ENCODE measurements around the gene BCR. TPM values are rescaled to one million over a fixed set of nuclear protein-coding genes. Genes with fewer than 3 reads are reported as not detected.

BCR gene
- total and polyA plus RNA-seq, 2 of the 13 experiments (the other 11 are each of a cell fraction or from before 2014, with no cell fraction given), result 19.9 to 33.6 TPM

GRCh38 chr22:23152238-23153114 lies 27.8 kb upstream of the BCR start (continued):
- TF ChIP-seq, protein P1, sequence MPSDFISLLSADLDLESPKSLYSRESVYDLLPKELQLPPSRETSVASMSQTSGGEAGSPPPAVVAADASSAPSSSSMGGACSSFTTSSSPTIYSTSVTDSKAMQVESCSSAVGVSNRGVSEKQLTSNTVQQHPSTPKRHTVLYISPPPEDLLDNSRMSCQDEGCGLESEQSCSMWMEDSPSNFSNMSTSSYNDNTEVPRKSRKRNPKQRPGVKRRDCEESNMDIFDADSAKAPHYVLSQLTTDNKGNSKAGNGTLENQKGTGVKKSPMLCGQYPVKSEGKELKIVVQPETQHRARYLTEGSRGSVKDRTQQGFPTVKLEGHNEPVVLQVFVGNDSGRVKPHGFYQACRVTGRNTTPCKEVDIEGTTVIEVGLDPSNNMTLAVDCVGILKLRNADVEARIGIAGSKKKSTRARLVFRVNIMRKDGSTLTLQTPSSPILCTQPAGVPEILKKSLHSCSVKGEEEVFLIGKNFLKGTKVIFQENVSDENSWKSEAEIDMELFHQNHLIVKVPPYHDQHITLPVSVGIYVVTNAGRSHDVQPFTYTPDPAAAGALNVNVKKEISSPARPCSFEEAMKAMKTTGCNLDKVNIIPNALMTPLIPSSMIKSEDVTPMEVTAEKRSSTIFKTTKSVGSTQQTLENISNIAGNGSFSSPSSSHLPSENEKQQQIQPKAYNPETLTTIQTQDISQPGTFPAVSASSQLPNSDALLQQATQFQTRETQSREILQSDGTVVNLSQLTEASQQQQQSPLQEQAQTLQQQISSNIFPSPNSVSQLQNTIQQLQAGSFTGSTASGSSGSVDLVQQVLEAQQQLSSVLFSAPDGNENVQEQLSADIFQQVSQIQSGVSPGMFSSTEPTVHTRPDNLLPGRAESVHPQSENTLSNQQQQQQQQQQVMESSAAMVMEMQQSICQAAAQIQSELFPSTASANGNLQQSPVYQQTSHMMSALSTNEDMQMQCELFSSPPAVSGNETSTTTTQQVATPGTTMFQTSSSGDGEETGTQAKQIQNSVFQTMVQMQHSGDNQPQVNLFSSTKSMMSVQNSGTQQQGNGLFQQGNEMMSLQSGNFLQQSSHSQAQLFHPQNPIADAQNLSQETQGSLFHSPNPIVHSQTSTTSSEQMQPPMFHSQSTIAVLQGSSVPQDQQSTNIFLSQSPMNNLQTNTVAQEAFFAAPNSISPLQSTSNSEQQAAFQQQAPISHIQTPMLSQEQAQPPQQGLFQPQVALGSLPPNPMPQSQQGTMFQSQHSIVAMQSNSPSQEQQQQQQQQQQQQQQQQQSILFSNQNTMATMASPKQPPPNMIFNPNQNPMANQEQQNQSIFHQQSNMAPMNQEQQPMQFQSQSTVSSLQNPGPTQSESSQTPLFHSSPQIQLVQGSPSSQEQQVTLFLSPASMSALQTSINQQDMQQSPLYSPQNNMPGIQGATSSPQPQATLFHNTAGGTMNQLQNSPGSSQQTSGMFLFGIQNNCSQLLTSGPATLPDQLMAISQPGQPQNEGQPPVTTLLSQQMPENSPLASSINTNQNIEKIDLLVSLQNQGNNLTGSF (CRISPR knock-in tag; IDR thresholded peaks at IDR 0.05), result no peak
- TF ChIP-seq ZZZ3 (CRISPR knock-in tag; IDR thresholded peaks at IDR 0.05; ENCODE audit: borderline replicate concordance) (no peak), SAP130 (CRISPR knock-in tag; IDR thresholded peaks at IDR 0.05; ENCODE audit: low read depth) (peak; percentile 69), GMEB2 (CRISPR knock-in tag; IDR thresholded peaks at IDR 0.05; ENCODE audit: low read depth) (no peak), ZNF333 (CRISPR knock-in tag; IDR thresholded peaks at IDR 0.05; ENCODE audit: borderline replicate concordance) (no peak), MIER3 (CRISPR knock-in tag; IDR thresholded peaks at IDR 0.05; ENCODE audit: borderline replicate concordance) (no peak), MED13 (CRISPR knock-in tag; IDR thresholded peaks at IDR 0.05) (no peak)
